Right lobe of liver (tissue), 6 donors: ENCODE results near the gene DOP1B. TPM values are rescaled to one million over a fixed set of nuclear protein-coding genes. Genes with fewer than 3 reads are reported as not detected.

Experiments used
- ATAC-seq, 4 donors: fragments of 200-7000 bp; cut with Tn5 transposase; one replicate each; pipeline ENCODE4 v1.9.1; 2020; ENCODE audit warnings: mild to moderate bottlenecking in 4 of 4, moderate library complexity in 4 of 4
- DNase-seq, 3 donors: peaks; one replicate each; pipeline ENCODE4 v3.0.0-alpha.2; 2020
- H3K27ac ChIP-seq, 3 donors: fragments of 200-600 bp; one replicate each; pipeline ENCODE4 v1.8.0; 2022
- H3K27me3 ChIP-seq, 2 donors: fragments of 200-600 bp; one replicate each; pipeline ENCODE4 v1.8.0; 2022
- H3K36me3 ChIP-seq, 4 donors: fragments of 200-600 bp; sonication (generic) in 1 of 4; one replicate each; pipeline versions ENCODE4 v1.5.1 to v1.8.0; 2017 to 2022; ENCODE audit warnings: control low read depth in 1 of 4
- H3K4me1 ChIP-seq, 4 donors: fragments of 200-600 bp; sonication (generic) in 1 of 4; one replicate each; pipeline versions ENCODE4 v1.5.1 to v1.8.0; 2017 to 2022; ENCODE audit warnings: control low read depth in 1 of 4
- H3K4me3 ChIP-seq, 3 donors: fragments of 200-600 bp; one replicate each; pipeline ENCODE4 v1.8.0; 2022
- H3K9me3 ChIP-seq, 4 donors: fragments of 200-600 bp; sonication (generic) in 1 of 4; one replicate each; pipeline versions ENCODE4 v1.5.1 to v1.8.0; 2017 to 2022; ENCODE audit warnings: control low read depth in 1 of 4
- POLR2A ChIP-seq: fragments of 450-650 bp; IDR thresholded peaks from one replicate; pipeline ENCODE4 v1.6.1; 2017; ENCODE audit warnings: antibody characterized with exemption, mild to moderate bottlenecking
- WGBS: methylation state at CpG from one replicate; pipeline ENCODE4 v1.1.6; 2018; ENCODE audit warnings: low coverage, low lambda C conversion rate; ENCODE audit not compliant: insufficient coverage; ENCODE audit errors: missing lambda C conversion rate; 5-methylcytosine and 5-hydroxymethylcytosine counted together
- intact Hi-C, 2 donors: fragments of 100-400 bp; cut with DNase I; formaldehyde crosslinking; loops; one replicate each; pipeline versions ENCODE4 v1.11.2 to v1.14.1; 2022
- total RNA-seq, 6 experiments: library from RNA; depleted of rRNA in 2 of 6; stranded (reverse); fragments of >200 nt in 2 of 6; fragmentation: NEBNext Ultra II Directional in 3 of 6; extraction: Animal tissue kit (Norgen Biotek cat#: 25700) in 3 of 6; gene quantifications; one replicate each; pipeline versions ENCODE4 v1.1.0 to v1.2.4, GENCODE V29; 2016 to 2023
- TF ChIP-seq, protein P1 (sequence below), 4 donors: fragments of 200-600 bp in 3 of 4; fragments of 450-650 bp in 1 of 4; IDR thresholded peaks; one replicate each; pipeline versions ENCODE4 v1.5.1 to v1.8.0; 2016 to 2022; ENCODE audit warnings: antibody characterized with exemption in 4 of 4, mild to moderate bottlenecking in 2 of 4
- donor health status: DM: no; HTN: yes; CAD: no.
- donor health status: DM: no; HTN: no; CAD: no.
- donor health status: DM: no; HTN: no; CAD: no.
- donor health status: DM: no; HTN: yes; CAD: no.
- donor health status: DM: no; HTN: yes; CAD: no.

DOP1B gene
- total RNA-seq, 6 experiments from 2014 or later: 6.6 to 30.1 (median 20.9) TPM

DNA sequence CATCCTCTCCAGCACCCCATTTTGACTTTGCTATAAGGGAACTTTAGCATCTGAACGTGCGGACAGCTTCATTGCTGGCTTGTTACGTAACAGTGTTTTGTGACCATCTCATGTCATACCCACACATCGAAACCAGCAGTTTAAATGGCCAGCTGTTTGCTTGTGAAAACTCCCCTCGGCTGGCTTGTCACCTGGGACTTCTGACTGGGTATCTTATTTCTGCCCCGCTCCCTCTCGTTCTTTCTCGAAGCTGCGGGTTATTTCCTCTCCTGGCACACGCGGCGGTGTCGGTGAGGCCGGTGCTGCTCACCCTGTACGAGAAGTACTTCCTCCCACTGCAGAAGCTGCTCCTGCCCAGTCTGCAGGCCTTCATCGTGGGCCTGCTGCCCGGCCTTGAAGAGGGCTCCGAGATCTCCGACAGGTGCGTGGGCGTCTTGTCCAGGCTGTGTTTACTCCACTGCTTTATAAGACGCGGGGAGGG is 43.5 kb downstream of the DOP1B start:
- ATAC-seq: peak in 3 of 4 donors; percentile 36 to 62 (median 48)
- 71% methylated on average over 11 of the region's 23 CpGs for WGBS
- Histone ChIP-seq H3K36me3 (no peaks in the 10 kb centered on the region), H3K4me1 (peaks cover 0 to 18% (median 6%) of the 10 kb centered on the region in 4 donors), H3K4me3 (peak overlapping the region in 2 of 3 donors; percentile 5 to 49), H3K27ac (peak overlapping the region in 2 of 3 donors; percentile 71 to 84), H3K27me3 (no peaks in the 10 kb centered on the region), H3K9me3 (no peaks in the 10 kb centered on the region)
- DNase-seq: peak in 1 of 3 donors; percentile 62
- intact Hi-C loops: loop anchor here (10.0 kb wide), 2 partner anchors 45 to 55 kb away; partner anchors contain the start of gene DOP1B (in 1 of the 2)
- TF ChIP-seq POLR2A: peak; percentile 32
- TF ChIP-seq, protein P1, sequence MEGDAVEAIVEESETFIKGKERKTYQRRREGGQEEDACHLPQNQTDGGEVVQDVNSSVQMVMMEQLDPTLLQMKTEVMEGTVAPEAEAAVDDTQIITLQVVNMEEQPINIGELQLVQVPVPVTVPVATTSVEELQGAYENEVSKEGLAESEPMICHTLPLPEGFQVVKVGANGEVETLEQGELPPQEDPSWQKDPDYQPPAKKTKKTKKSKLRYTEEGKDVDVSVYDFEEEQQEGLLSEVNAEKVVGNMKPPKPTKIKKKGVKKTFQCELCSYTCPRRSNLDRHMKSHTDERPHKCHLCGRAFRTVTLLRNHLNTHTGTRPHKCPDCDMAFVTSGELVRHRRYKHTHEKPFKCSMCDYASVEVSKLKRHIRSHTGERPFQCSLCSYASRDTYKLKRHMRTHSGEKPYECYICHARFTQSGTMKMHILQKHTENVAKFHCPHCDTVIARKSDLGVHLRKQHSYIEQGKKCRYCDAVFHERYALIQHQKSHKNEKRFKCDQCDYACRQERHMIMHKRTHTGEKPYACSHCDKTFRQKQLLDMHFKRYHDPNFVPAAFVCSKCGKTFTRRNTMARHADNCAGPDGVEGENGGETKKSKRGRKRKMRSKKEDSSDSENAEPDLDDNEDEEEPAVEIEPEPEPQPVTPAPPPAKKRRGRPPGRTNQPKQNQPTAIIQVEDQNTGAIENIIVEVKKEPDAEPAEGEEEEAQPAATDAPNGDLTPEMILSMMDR (IDR thresholded peaks at IDR 0.05): no peak

DNA sequence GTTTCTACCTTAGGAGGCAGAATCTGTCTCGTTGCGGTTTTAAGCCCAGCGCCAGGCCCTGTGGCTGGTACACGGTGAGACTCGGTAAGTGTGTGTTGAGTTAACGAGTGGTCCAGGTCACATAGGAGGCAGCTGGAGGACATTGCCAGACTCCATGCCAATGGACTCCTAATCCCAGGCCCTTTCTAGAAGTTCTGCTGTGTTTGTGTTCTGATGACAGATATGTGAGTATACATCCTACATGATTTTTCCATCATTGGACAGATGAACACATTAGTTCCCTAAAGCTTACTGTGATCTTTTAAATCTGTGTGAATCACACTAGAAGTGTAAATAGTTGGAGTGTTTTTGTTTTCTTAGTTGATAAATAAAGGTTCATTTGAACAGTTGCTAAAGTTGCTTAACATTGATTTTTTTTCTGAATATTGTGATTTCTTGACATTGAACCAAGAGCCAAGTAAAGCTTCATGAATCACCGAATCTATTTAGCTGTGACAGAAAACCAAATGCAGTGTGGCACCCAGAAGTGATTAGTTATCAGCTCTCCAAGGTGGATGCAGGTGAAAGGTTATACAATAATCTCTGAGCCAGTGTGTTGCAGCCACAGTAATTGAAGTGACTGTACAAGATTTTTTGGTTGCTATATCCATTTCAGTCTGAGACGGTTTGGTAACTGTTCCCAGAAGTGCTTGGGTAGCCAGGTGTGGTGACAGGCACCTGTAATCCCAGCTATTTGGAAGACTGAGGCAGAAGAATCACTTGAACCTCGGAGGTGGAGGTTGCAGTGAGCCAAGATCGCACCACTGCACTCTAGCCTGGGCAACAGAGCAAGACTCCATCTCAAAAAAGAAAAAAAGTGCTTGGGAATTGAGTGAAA is 46.3 kb downstream of the DOP1B start:
- WGBS: 51% methylated on average over 5 of the region's 10 CpGs

DNA sequence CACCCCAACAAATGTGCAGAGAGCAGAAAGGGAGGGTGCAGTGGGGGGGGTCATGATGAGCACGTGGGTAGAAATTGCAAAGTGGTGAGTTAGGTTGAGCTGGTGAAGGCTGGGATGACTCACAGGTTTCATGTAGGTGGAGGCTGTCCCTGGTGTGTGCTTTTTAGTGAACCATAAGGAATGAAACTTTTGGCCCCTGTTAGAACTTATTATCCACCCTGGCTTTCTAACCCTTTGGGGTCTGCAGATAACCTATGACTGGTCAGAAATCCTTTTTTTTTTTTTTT is 46.9 kb downstream of the DOP1B start:
- H3K4me3 ChIP-seq: no peak overlapping the region
- no peak overlapping the region for H3K27ac ChIP-seq
- no peaks in the 10 kb centered on the region for H3K36me3 ChIP-seq
- peaks cover 0 to 22% (median 6%) of the 10 kb centered on the region in 4 donors for H3K4me1 ChIP-seq
- intact Hi-C loops: loop anchor here (10.0 kb wide), 2 partner anchors 49 to 59 kb away; partner anchors contain the start of gene DOP1B (in 1 of the 2)
- ATAC-seq (peak in 2 of 4 donors; percentile 12 to 60), DNase-seq (peak in 1 of 3 donors; percentile 28)
- TF ChIP-seq, protein P1 (IDR thresholded peaks at IDR 0.05): no peak
- no peak for TF ChIP-seq POLR2A
- no peaks in the 10 kb centered on the region for H3K27me3 ChIP-seq
- no peaks in the 10 kb centered on the region for H3K9me3 ChIP-seq
- 9% methylated on average over 1 of the region's 1 CpG for WGBS

More for the DNA sequence above, 46.3 kb downstream of the DOP1B start:
- Histone ChIP-seq H3K4me1 (peaks cover 0 to 22% (median 6%) of the 10 kb centered on the region in 4 donors), H3K27ac (peak overlapping the region in 2 of 3 donors; percentile 35 to 84), H3K36me3 (no peaks in the 10 kb centered on the region), H3K9me3 (no peaks in the 10 kb centered on the region), H3K4me3 (no peak overlapping the region), H3K27me3 (no peaks in the 10 kb centered on the region)
- ATAC-seq (peak in 3 of 4 donors; percentile 1 to 26 (median 13)), DNase-seq (no peak)
- intact Hi-C loops: loop anchor here (10.0 kb wide), 2 partner anchors 48 to 58 kb away; partner anchors contain the start of gene DOP1B (in 1 of the 2)
- no peak for TF ChIP-seq POLR2A
- TF ChIP-seq, protein P1 (IDR thresholded peaks at IDR 0.05): no peak

DNA sequence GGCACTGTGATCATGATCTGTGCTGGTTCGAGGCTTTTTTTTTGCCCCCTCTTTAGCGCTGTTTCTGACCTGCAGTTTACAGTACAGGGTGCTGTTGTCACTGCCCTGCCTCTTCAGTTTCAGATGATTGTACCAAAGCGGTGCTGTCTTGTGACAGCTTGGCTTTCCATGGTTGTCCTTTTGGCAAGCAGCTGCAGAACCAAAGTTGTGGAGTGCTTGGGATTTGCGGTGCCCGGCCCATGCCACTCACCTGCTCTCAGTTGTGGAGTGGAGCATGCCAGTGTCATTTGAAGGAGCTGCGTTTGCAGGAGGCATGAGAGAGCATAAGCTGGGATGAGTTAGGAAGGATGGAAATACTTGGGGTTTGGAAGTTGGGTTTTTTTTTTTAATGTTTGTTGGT is 48.4 kb downstream of the DOP1B start:
- Histone ChIP-seq H3K27me3 (no peaks in the 10 kb centered on the region), H3K27ac (no peak overlapping the region), H3K9me3 (no peaks in the 10 kb centered on the region), H3K4me1 (peaks cover 0 to 22% (median 6%) of the 10 kb centered on the region in 4 donors), H3K4me3 (no peak overlapping the region), H3K36me3 (no peaks in the 10 kb centered on the region)
- DNase-seq (no peak), ATAC-seq (no peak)
- intact Hi-C loops: loop anchor here (10.0 kb wide), 2 partner anchors 50 to 60 kb away; partner anchors contain the start of gene DOP1B (in 1 of the 2)
- TF ChIP-seq, protein P1 (IDR thresholded peaks at IDR 0.05): no peak
- TF ChIP-seq POLR2A: no peak
- 82% methylated on average over 6 of the region's 6 CpGs for WGBS
